Inflammatory macrophage treated with lipopolysaccharide for 4 hours (primary cell): Measurements from ENCODE around the gene NACC2.
"Not testable (repeated sequence)": the region's sequence is repeated elsewhere in the genome, so short reads cannot be mapped to it uniquely, and the experiment has no call there.

ENCODE experiments used
- DNase-seq: peaks from one replicate; pipeline ENCODE4 v3.0.0-alpha.2; 2020

The NACC2 gene

GRCh38 chr9:136079211-136079915 is 15.7 kb downstream of the NACC2 start:
- no peak for DNase-seq

GRCh38 chr9:136078498-136079011 is 16.5 kb downstream of the NACC2 start:
- no peak for DNase-seq

- DNase-seq = no peak
These were observed 17.1 kb downstream of the NACC2 start for GRCh38 chr9:136078024-136078423.

DNA sequence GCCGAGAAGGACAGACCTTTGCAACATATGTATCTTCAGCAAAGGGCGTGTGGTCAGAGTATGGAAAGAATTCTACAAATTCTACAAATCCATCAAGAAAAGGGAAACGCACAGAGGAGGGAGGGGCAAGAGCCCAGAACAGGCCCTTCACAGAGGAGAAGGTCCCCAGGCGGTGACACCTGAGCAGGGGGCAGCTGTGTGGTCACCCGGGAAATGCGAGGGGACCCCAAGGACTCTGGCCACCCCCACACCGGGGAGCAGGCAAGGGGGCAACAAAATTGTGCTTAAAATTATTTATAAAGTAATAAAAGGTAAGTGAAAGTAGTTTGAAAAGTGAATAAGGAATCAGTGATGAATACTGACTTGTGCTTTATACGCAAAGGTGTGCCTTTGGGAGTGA is 17.6 kb downstream of the NACC2 start:
- DNase-seq = no peak

- peak; percentile 68 for DNase-seq
These were observed 19.0 kb downstream of the NACC2 start for GRCh38 chr9:136075881-136076678.

DNA sequence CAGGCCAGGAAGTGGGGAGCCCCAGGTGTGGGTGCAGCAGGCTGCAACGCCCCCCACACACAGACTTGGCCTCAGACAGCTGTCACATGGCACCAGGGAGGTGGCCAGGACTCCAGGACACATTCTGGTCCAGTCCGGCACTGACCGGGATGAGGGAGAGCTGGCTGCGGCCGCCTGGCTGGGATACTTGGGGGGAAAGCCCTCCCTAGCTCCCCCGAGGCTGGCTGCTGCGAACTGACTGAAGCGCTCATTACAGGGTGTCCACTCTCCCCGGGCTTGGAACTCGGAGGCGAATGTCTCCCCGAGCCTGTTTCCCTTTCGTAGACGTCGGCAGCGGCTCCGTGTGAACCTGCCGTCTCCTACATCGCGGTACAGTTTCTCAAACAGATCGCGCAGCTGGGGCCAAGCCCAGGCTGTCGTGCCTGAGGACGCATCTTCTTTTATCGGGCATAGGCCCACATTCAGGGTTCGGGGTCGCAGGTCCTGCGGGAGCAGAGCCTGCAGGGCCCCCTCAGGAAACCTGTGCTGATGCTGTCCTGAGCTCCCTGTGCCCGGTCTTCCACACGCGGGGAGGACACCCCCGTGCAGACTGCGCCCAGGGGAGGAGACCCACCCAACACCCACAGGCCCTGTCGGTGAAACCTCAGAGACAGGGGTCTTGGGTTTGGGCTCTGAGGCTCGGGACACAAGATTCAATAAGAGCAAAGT is 19.8 kb downstream of the NACC2 start:
- no peak for DNase-seq

GRCh38 chr9:136074706-136075105 is 20.4 kb downstream of the NACC2 start:
- no peak for DNase-seq

- no peak for DNase-seq
These were observed 32.2 kb downstream of the NACC2 start for GRCh38 chr9:136062657-136063439.

GRCh38 chr9:136061916-136062315 is 33.2 kb downstream of the NACC2 start:
- DNase-seq = not testable (repeated sequence)

DNA sequence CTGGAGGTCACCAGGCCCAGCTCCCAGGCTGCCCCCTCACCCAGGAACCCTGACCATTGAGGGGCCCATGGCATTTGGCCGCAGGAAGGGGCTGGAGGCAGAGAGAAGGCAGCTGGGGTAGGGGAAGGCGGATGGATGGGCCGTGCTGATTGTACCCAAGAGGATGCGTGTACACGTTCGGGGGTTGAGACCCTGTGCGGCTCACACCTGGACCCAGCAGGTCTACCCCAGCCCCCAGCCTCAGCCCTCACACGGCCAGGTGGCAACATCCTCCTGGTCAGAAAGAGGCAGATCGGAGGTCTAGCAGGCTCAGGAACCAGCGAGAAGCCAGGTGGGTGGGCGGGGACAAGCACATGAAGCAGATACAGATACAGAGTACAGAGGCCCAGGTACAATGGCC is 33.7 kb downstream of the NACC2 start:
- DNase-seq = no peak

- no peak for DNase-seq
These were observed 34.3 kb downstream of the NACC2 start for GRCh38 chr9:136060671-136061371.

GRCh38 chr9:136059851-136060670 is 35.0 kb downstream of the NACC2 start:
- DNase-seq = peak; percentile 79

- no peak for DNase-seq
These were observed 35.7 kb downstream of the NACC2 start for GRCh38 chr9:136059321-136059791.

GRCh38 chr9:136058801-136059302 is 36.2 kb downstream of the NACC2 start:
- no peak for DNase-seq

GRCh38 chr9:136058084-136058483 is 37.0 kb downstream of the NACC2 start:
- no peak for DNase-seq

DNA sequence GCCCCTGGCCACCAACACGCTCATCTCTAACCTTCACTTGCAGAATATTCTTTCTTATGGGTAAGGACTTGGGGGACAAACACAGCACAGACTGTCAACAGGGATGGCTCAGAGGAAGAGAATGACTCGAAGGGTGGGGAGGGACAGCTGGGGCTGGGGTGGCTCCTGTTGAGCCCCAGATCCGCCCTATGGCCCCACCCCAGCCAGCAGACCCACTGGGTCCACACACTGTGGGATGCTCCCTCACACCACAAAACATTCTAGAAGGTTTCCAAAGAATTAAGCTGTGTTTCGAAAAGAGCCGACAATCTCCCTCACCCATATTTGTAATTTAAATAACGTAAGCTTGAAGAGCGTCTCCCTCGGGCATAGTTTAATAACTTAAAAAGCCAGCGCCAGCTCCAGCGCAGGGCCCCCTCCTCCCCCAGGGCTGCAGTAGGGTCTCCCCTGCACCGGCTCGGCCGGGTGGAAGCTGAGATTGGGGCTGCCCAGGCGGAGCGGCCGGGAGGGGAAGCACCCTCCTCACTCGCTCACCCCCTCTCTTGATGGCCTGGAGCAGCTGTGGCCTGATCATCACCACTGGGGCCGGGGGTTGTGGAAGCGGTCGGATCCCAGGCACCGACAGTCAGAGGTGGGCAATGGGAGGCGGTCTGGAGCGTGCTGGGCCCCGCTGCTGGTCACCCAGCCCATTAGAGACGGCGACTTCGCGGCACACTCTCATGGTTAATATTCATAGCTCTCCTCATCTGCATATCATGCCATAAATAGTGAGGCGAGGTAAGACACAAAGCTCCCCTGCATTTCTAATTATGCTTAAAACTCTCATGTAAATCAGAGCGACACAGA is 37.6 kb downstream of the NACC2 start:
- DNase-seq = no peak

DNA sequence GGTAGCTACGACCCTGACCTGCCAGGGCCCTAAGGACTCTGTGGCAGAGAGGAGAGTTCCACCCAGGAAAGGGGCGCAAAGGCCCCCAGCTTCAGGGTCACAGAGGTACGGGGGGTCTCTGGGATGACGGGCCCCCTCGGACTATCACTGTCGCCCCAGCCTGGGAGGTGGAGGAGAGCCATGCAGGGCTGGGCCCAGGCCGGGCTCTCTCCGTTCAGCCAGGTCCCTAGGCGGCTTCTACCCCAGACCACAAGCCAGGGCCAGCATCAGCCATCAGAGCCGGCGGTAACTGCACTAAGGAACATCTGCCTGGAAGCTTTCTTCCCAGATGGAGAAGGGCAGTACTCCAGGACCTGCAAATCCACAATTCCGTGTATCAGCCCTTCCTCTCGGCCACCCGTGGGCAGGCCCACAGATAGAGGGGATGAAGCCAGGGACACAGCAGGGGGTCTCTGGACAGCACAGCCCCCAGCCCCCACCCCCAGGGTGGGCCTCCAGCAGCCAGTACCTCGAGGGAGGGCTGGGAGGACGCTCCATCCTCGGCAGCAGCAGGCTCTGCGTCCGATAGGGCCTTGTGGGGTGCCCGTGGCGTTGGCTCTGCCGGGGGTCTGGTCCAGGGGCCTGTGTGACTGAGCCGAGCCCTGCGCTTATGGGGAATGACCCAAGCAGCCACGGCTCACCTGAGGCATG is 38.4 kb downstream of the NACC2 start:
- no peak for DNase-seq

- no peak for DNase-seq
These were observed 39.2 kb downstream of the NACC2 start for GRCh38 chr9:136055715-136056545.
